GM18505 (cell line): ENCODE data around the gene SLC24A3.
A peak's percentile ranks its signal among the peaks of the same experiment; 100 is the strongest.

Source experiments
- ATAC-seq: cut with Tn5 transposase; IDR thresholded peaks from one replicate; pipeline ENCODE4 v1.9.1; 2021; ENCODE audit not compliant: unreplicated experiment
- POLR2A ChIP-seq: IDR thresholded peaks from 4 replicates; pipeline ENCODE4 v1.6.1; 2011; ENCODE audit warnings: borderline replicate concordance; ENCODE audit not compliant: insufficient read depth, insufficient read length; ENCODE audit errors: extremely low read depth

The SLC24A3 gene

GRCh38 chr20:19644085-19644484 is 431.6 kb downstream of the SLC24A3 start:
- no peak for TF ChIP-seq POLR2A
- no peak for ATAC-seq

GRCh38 chr20:19646963-19647362 is 434.5 kb downstream of the SLC24A3 start:
- no peak for TF ChIP-seq POLR2A
- no peak for ATAC-seq

GRCh38 chr20:19648024-19648423 is 435.6 kb downstream of the SLC24A3 start:
- no peak for TF ChIP-seq POLR2A
- ATAC-seq = no peak

GRCh38 chr20:19649041-19649440 is 436.6 kb downstream of the SLC24A3 start:
- no peak for ATAC-seq
- TF ChIP-seq POLR2A = no peak

GRCh38 chr20:19652591-19653026 is 440.2 kb downstream of the SLC24A3 start:
- no peak for TF ChIP-seq POLR2A
- no peak for ATAC-seq

- TF ChIP-seq POLR2A = no peak
- ATAC-seq = no peak
These were observed 440.9 kb downstream of the SLC24A3 start for GRCh38 chr20:19653327-19653726.

GRCh38 chr20:19654921-19655320 is 442.5 kb downstream of the SLC24A3 start:
- TF ChIP-seq POLR2A = no peak
- ATAC-seq = no peak

- peak; percentile 71 for ATAC-seq
- no peak for TF ChIP-seq POLR2A
These were observed 445.7 kb downstream of the SLC24A3 start for GRCh38 chr20:19658137-19658536.

GRCh38 chr20:19659448-19659847 is 447.0 kb downstream of the SLC24A3 start:
- ATAC-seq = no peak
- no peak for TF ChIP-seq POLR2A

- TF ChIP-seq POLR2A = no peak
- no peak for ATAC-seq
These were observed 448.5 kb downstream of the SLC24A3 start for GRCh38 chr20:19660808-19661378.

GRCh38 chr20:19661717-19662636 is 449.5 kb downstream of the SLC24A3 start:
- no peak for TF ChIP-seq POLR2A
- no peak for ATAC-seq

GRCh38 chr20:19662637-19662995 is 450.2 kb downstream of the SLC24A3 start:
- no peak for TF ChIP-seq POLR2A
- ATAC-seq = no peak

GRCh38 chr20:19668418-19668817 is 456.0 kb downstream of the SLC24A3 start:
- no peak for TF ChIP-seq POLR2A
- no peak for ATAC-seq

GRCh38 chr20:19670829-19671228 is 458.4 kb downstream of the SLC24A3 start:
- TF ChIP-seq POLR2A = no peak
- ATAC-seq = no peak
